MM.1S (cell line): Measurements from ENCODE around the gene ACSS1.

Experiments used
- DNase-seq: peaks from one replicate; pipeline ENCODE4 v3.0.0-alpha.2; 2015
- H2AFZ ChIP-seq: fragments of 300-600 bp; sonication (generic); 2 replicates; pipeline ENCODE4 v1.6.0; 2016; ENCODE audit warnings: antibody characterized with exemption, low read length
- H3F3A ChIP-seq: fragments of 300-600 bp; sonication (generic); 2 replicates; pipeline ENCODE4 v1.6.1; 2016; ENCODE audit warnings: mild to moderate bottlenecking, antibody characterized with exemption, low read length, moderate library complexity, mixed read lengths; ENCODE audit not compliant: insufficient read depth
- H3K27ac ChIP-seq: fragments of 300-600 bp; sonication (generic); 2 replicates; pipeline ENCODE4 v1.5.1; 2016; ENCODE audit warnings: mild to moderate bottlenecking, low read length
- H3K27me3 ChIP-seq: fragments of 300-600 bp; sonication (generic); replicated peaks from 2 replicates; pipeline ENCODE4 v1.6.0; 2016; ENCODE audit warnings: low read length; ENCODE audit not compliant: insufficient read depth
- H3K36me3 ChIP-seq: fragments of 300-600 bp; sonication (generic); replicated peaks from 2 replicates; pipeline ENCODE4 v1.6.1; 2016; ENCODE audit warnings: mild to moderate bottlenecking, low read length, mixed read lengths; ENCODE audit not compliant: insufficient read depth
- H3K4me1 ChIP-seq: fragments of 300-600 bp; sonication (generic); 2 replicates; pipeline ENCODE4 v1.6.1; 2016; ENCODE audit warnings: low read length, mixed read lengths
- H3K4me2 ChIP-seq: fragments of 300-600 bp; sonication (generic); 2 replicates; pipeline ENCODE4 v1.6.0; 2016; ENCODE audit warnings: low read depth, low read length
- H3K4me3 ChIP-seq: fragments of 300-600 bp; sonication (generic); 2 replicates; pipeline ENCODE4 v1.5.1; 2016; ENCODE audit warnings: low read length, mixed read lengths
- H3K79me2 ChIP-seq: fragments of 300-600 bp; sonication (generic); 2 replicates; pipeline ENCODE4 v1.6.1; 2016; ENCODE audit warnings: mixed run types, low read length, mixed read lengths
- H3K9ac ChIP-seq: fragments of 300-600 bp; sonication (generic); 2 replicates; pipeline ENCODE4 v1.6.1; 2016; ENCODE audit warnings: low read length, mixed read lengths
- H3K9me2 ChIP-seq: fragments of 300-600 bp; sonication (generic); replicated peaks from 2 replicates; pipeline ENCODE4 v1.6.1; 2016; ENCODE audit warnings: mild to moderate bottlenecking, low read length, mixed read lengths; ENCODE audit not compliant: insufficient read depth
- H3K9me3 ChIP-seq: fragments of 300-600 bp; sonication (generic); replicated peaks from 2 replicates; pipeline ENCODE4 v1.6.1; 2016; ENCODE audit warnings: mild to moderate bottlenecking, low read length, mixed read lengths; ENCODE audit not compliant: insufficient read depth
- H4K20me1 ChIP-seq: fragments of 300-600 bp; sonication (generic); 2 replicates; pipeline ENCODE4 v1.6.1; 2016; ENCODE audit warnings: mild to moderate bottlenecking, low read length, moderate library complexity, mixed read lengths; ENCODE audit not compliant: insufficient read depth
- EZH2 ChIP-seq: fragments of 300-600 bp; sonication (generic); optimal IDR thresholded peaks from 2 replicates; pipeline ENCODE3; 2017; ENCODE audit warnings: low read depth, mild to moderate bottlenecking, antibody characterized with exemption, low read length, mixed read lengths
- EZH2phosphoT487 ChIP-seq: fragments of 300-600 bp; sonication (generic); IDR thresholded peaks from 2 replicates; pipeline ENCODE4 v1.6.1; 2018; ENCODE audit warnings: antibody characterized with exemption, low read length
- TF ChIP-seq, protein P1 (sequence below): fragments of 300-600 bp; sonication (generic); IDR thresholded peaks from 2 replicates; pipeline ENCODE4 v1.5.1; 2016; ENCODE audit warnings: antibody characterized with exemption, low read length, mixed read lengths

ACSS1 gene

DNA sequence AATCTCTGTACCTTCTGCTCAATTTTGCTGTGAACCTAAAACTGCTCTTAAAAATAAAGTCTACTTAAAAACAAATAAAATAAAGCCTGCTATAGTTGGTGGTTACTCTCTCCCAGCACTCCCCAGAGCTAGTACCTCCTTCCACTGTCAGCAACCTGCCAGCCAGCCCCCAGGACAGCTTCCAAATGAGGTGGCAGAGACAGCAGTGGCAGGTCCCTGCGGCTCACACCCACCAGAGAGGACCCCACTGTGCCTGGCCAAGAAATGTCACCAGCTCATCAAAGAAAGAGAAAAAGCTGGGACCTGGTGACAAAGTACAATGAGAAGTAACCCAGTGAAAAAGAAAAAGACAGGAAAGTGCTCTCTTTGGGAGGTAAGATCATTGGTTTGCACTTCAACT is 80.6 kb downstream of the ACSS1 start:
- Histone ChIP-seq H3K4me3 (no peak overlapping the region), H3K4me1 (no peaks in the 10 kb centered on the region), H2AFZ (no peak overlapping the region), H3K36me3 (peaks cover 20% of the 10 kb centered on the region), H3K27me3 (no peaks in the 10 kb centered on the region), H3K9me3 (no peaks in the 10 kb centered on the region), H3K9ac (no peak overlapping the region), H3K4me2 (no peak overlapping the region), H4K20me1 (no peaks in the 10 kb centered on the region), H3K9me2 (no peaks in the 10 kb centered on the region), H3K27ac (no peak overlapping the region), H3K79me2 (peaks cover 54% of the 10 kb centered on the region), H3F3A (no peaks in the 10 kb centered on the region)
- no peak for DNase-seq
- TF ChIP-seq EZH2phosphoT487 (no peak), EZH2 (no peak)
- TF ChIP-seq, protein P1, sequence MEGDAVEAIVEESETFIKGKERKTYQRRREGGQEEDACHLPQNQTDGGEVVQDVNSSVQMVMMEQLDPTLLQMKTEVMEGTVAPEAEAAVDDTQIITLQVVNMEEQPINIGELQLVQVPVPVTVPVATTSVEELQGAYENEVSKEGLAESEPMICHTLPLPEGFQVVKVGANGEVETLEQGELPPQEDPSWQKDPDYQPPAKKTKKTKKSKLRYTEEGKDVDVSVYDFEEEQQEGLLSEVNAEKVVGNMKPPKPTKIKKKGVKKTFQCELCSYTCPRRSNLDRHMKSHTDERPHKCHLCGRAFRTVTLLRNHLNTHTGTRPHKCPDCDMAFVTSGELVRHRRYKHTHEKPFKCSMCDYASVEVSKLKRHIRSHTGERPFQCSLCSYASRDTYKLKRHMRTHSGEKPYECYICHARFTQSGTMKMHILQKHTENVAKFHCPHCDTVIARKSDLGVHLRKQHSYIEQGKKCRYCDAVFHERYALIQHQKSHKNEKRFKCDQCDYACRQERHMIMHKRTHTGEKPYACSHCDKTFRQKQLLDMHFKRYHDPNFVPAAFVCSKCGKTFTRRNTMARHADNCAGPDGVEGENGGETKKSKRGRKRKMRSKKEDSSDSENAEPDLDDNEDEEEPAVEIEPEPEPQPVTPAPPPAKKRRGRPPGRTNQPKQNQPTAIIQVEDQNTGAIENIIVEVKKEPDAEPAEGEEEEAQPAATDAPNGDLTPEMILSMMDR, result no peak

DNA sequence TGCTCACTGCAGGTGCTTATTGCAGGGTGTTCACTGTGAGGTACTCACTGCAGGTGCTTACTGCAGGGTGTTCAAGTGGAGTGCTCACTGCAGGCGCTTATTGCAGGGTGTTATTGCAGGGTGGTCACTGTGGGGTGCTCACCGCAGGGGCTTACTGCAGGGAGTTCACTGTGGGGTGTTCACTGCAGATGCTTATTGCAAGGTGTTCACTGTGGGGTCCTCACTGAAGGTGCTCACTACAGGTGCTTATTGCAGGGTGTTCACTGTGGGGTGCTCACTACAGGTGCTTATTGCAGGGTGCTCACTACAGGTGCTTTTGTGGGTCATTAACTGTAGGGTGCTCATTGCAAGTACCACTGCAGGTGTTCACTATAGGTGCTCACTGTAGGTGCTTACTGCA is 85.6 kb downstream of the ACSS1 start:
- Histone ChIP-seq H3K9me3 (no peaks in the 10 kb centered on the region), H3K36me3 (peaks cover 14% of the 10 kb centered on the region), H3K9ac (no peak overlapping the region), H3K9me2 (no peaks in the 10 kb centered on the region), H3K4me3 (no peak overlapping the region), H4K20me1 (no peaks in the 10 kb centered on the region), H2AFZ (no peak overlapping the region), H3K27me3 (no peaks in the 10 kb centered on the region), H3K4me1 (no peaks in the 10 kb centered on the region), H3K4me2 (no peak overlapping the region), H3F3A (no peaks in the 10 kb centered on the region), H3K79me2 (peaks cover 21% of the 10 kb centered on the region), H3K27ac (no peak overlapping the region)
- no peak for DNase-seq
- TF ChIP-seq EZH2 (no peak), EZH2phosphoT487 (no peak)
- TF ChIP-seq, protein P1, result no peak

DNA sequence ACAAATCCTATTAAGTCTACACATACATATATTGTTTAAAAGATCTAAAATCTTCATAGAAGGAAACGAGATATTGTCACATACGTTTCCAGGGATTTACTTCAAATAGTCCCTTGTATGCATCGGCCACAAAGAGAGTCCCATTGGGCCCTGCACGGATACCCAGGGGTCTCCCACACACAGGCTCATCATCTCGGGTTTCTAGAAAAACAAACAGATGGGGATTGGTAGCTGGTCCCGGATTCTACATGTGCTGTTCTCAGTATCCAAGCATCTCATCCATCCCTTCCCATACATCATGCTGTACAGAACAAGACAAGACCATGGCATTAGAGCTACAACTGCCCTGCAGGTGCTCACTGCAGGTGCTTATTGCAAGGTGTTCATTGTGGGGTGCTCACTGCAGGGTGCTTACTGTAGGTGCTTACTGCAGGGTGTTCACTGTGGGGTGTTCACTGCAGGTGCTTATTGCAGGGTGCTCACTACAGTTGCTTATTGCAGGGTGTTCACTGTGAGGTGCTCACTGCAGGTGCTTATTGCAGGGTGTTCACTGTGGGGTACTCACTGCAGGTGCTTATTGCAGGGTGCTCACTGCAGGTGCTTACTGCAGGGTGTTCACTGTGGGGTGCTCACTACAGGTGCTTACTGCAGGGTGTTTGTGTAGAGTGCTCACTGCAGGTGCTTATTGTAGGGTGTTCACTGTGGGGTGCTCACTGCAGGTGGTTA is 86.4 kb downstream of the ACSS1 start:
- DNase-seq, result no peak
- Histone ChIP-seq H3K9me3 (no peaks in the 10 kb centered on the region), H3K27me3 (no peaks in the 10 kb centered on the region), H3K79me2 (peaks cover 17% of the 10 kb centered on the region), H3F3A (no peaks in the 10 kb centered on the region), H3K9me2 (no peaks in the 10 kb centered on the region), H3K4me3 (no peak overlapping the region), H3K4me2 (no peak overlapping the region), H4K20me1 (no peaks in the 10 kb centered on the region), H3K27ac (no peak overlapping the region), H2AFZ (no peak overlapping the region), H3K4me1 (no peaks in the 10 kb centered on the region), H3K36me3 (peaks cover 14% of the 10 kb centered on the region), H3K9ac (no peak overlapping the region)
- TF ChIP-seq EZH2phosphoT487, result no peak
- no peak for TF ChIP-seq EZH2
- TF ChIP-seq, protein P1, result no peak
